ENCODE results near the gene OTOG.

OTOG gene

GRCh38 chr11:17533341-17533740 is 13.7 kb upstream of the OTOG start:
- TF ChIP-seq, protein P1, sequence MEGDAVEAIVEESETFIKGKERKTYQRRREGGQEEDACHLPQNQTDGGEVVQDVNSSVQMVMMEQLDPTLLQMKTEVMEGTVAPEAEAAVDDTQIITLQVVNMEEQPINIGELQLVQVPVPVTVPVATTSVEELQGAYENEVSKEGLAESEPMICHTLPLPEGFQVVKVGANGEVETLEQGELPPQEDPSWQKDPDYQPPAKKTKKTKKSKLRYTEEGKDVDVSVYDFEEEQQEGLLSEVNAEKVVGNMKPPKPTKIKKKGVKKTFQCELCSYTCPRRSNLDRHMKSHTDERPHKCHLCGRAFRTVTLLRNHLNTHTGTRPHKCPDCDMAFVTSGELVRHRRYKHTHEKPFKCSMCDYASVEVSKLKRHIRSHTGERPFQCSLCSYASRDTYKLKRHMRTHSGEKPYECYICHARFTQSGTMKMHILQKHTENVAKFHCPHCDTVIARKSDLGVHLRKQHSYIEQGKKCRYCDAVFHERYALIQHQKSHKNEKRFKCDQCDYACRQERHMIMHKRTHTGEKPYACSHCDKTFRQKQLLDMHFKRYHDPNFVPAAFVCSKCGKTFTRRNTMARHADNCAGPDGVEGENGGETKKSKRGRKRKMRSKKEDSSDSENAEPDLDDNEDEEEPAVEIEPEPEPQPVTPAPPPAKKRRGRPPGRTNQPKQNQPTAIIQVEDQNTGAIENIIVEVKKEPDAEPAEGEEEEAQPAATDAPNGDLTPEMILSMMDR (IDR thresholded peaks at IDR 0.05; ENCODE audit: low read depth, low read length, missing control alignments): no peak
- DNase-seq (ENCODE audit: low read depth): no peak
- in situ Hi-C loops (cut with HindIII; ENCODE audit: low sequenced_read_pairs): no loop called here
- H3K4me3 ChIP-seq (ENCODE audit: low read depth, low read length): no peak overlapping the region

- TF ChIP-seq, protein P1 (IDR thresholded peaks at IDR 0.05; ENCODE audit: low read depth, low read length, missing control alignments): no peak
- in situ Hi-C loops (cut with HindIII; ENCODE audit: low sequenced_read_pairs): no loop called here
These were observed 13.2 kb upstream of the OTOG start for GRCh38 chr11:17533778-17534415.

DNA sequence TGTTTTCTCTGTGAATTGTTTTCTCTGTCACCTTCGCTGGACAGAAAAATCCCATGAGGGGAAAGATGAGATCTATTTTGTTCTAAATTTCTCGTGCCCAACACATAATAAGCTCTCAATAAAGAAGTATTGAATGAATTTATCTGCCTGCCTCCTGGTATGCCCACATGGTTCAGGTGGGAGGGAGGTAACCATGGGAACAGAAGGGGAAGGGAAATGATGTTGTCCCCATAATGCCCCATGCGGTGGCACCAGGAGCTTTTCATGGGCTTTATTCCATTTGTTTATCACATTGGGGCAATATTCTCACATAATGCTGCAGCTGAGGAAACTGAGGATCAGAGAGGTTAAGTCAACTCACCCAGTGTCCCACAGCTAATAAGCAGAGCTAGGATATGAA is 11.6 kb upstream of the OTOG start:
- DNase-seq (ENCODE audit: low read depth): no peak
- in situ Hi-C loops (cut with HindIII; ENCODE audit: low sequenced_read_pairs): no loop called here
- TF ChIP-seq, protein P1 (IDR thresholded peaks at IDR 0.05; ENCODE audit: low read depth, low read length, missing control alignments): no peak
- H3K4me3 ChIP-seq (ENCODE audit: low read depth, low read length): no peak overlapping the region

More at GRCh38 chr11:17533778-17534415, 13.2 kb upstream of the OTOG start:
- no peak overlapping the region for H3K4me3 ChIP-seq (ENCODE audit: low read depth, low read length)
- no peak for DNase-seq (ENCODE audit: low read depth)

DNA sequence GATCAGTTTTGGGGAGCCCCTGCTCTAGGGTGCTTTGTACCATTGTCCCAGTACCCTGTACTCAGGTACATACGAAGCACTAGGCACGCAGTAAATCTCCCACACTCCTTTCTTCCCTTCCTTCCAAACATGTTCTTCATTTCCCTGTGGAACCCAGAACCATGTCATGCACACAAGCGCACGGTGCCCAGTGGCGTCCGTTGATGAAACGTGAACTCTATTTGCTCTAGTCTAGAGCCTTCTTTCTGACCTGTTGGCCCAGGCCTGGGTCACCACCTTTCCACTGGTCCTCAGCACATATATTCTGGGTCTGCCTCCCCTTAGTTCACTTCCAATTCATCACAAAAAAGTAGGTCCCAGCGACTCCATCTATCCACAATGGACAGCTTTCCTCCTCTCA is 9.8 kb upstream of the OTOG start:
- no peak overlapping the region for H3K4me3 ChIP-seq (ENCODE audit: low read depth, low read length)
- no peak for DNase-seq (ENCODE audit: low read depth)
- in situ Hi-C loops (cut with HindIII; ENCODE audit: low sequenced_read_pairs): no loop called here
- TF ChIP-seq, protein P1 (IDR thresholded peaks at IDR 0.05; ENCODE audit: low read depth, low read length, missing control alignments): no peak

DNA sequence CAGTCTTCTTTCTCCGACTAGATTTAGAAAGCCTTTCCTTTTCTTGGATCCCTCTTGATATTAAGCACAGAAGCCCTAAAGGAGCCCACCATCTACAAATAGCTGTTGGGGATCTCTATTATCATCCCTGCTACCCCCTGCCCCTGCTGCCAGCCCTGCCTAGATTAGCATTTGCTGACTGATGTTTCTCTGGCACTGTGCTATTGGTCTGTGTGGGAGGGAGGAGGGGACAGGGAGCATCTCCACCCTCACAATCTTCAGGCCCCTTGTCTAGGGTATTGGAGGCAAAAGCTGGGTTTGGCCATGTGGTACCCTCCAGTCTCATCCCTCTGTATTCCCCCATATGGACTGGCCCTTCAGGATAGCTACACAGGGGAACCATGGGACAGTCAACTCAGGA is 9.0 kb upstream of the OTOG start:
- no peak for DNase-seq (ENCODE audit: low read depth)
- TF ChIP-seq, protein P1 (IDR thresholded peaks at IDR 0.05; ENCODE audit: low read depth, low read length, missing control alignments): no peak
- no peak overlapping the region for H3K4me3 ChIP-seq (ENCODE audit: low read depth, low read length)
- in situ Hi-C loops (cut with HindIII; ENCODE audit: low sequenced_read_pairs): no loop called here

DNA sequence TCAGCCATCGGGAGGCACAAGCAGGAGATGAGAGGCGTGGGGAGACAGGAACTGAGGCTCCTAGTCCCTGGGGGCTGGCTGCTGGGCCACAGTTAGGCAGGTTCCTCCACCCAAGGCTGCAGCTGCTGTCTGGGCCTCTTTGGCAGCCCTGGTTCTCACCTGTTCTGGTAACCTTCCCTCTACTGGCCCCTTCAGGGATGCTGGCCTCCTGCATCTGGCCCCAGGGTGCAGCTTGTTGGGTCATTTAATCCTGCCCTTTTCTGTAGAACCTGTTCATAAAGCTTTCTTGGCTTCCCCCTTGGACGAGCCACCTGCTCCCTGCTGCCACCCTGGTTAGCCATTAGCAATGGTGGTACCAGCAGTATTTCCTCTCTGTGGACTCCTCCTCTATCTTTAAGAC is 8.3 kb upstream of the OTOG start:
- TF ChIP-seq, protein P1 (IDR thresholded peaks at IDR 0.05; ENCODE audit: low read depth, low read length, missing control alignments): no peak
- H3K4me3 ChIP-seq (ENCODE audit: low read depth, low read length): no peak overlapping the region
- in situ Hi-C loops (cut with HindIII; ENCODE audit: low sequenced_read_pairs): no loop called here

More for the DNA sequence above, 8.3 kb upstream of the OTOG start:
- no peak for DNase-seq (ENCODE audit: low read depth)
